Endothelial cell of umbilical vein (primary cell): ENCODE data around the gene HP1BP3. TPM values are rescaled to one million over a fixed set of nuclear protein-coding genes. Genes with fewer than 3 reads are reported as not detected.

Experiments
- BruUV-seq: library from RNA; stranded (reverse); fragments of 400-500 nt; replicated peaks from 2 replicates; lab custom pipeline; 2021; lab: Mats Ljungman, UMichigan
- CTCF ChIA-PET: fragments of 300-600, 350-600 bp; sonication (Branson Sonifier 250); formaldehyde crosslinking; loops from one replicate; lab custom pipeline; 2021; ENCODE audit warnings: antibody characterized with exemption, inconsistent platforms; lab: Charles Lee
- POLR2A ChIA-PET: fragments of 300-600, 350-600 bp; sonication (Branson Sonifier 250); formaldehyde crosslinking; loops from one replicate; lab custom pipeline; 2021; ENCODE audit warnings: antibody characterized with exemption, inconsistent platforms; lab: Charles Lee
- DNase-seq: peaks from one replicate; pipeline ENCODE4 v3.0.0-alpha.2; 2011; ENCODE audit warnings: low read depth, low spot score
- FAIRE-seq: peaks from 2 replicates; lab custom pipeline; 2011; peaks lifted over from hg19 to GRCh38; lab: Jason Lieb, UNC
- H2AFZ ChIP-seq: 2 replicates; pipeline ENCODE4 v1.6.0; 2012; ENCODE audit warnings: low read depth, low read length, control low read depth, inconsistent platforms
- H3K27ac ChIP-seq: 2 replicates; pipeline ENCODE4 v1.5.1; 2011; ENCODE audit warnings: low read depth, mild to moderate bottlenecking, control low read depth, low read length, moderate library complexity; ENCODE audit not compliant: insufficient read depth
- H3K27me3 ChIP-seq, 2 experiments: 2 replicates each; pipeline versions ENCODE4 v1.6.0 to v1.6.1; 2011; ENCODE audit warnings: low read length in 2 of 2, mixed read lengths in 1 of 2; ENCODE audit not compliant: control insufficient read depth in 2 of 2, insufficient read depth in 2 of 2
- H3K36me3 ChIP-seq, 2 experiments: 2 replicates in 1 of 2; 3 replicates in 1 of 2; pipeline ENCODE4 v1.5.1; 2011; ENCODE audit warnings: low read length in 2 of 2, mild to moderate bottlenecking in 1 of 2, moderate library complexity in 1 of 2; ENCODE audit not compliant: control insufficient read depth in 2 of 2, insufficient read depth in 2 of 2; ENCODE audit errors: extremely low read depth in 1 of 2
- H3K4me1 ChIP-seq: 3 replicates; pipeline ENCODE4 v1.5.1; 2011; ENCODE audit warnings: mild to moderate bottlenecking, low read length; ENCODE audit not compliant: control insufficient read depth, insufficient read depth; ENCODE audit errors: extremely low read depth
- H3K4me2 ChIP-seq: 2 replicates; pipeline ENCODE4 v1.6.1; 2011; ENCODE audit warnings: low read length, control low read depth, mixed read lengths; ENCODE audit not compliant: insufficient read depth
- H3K4me3 ChIP-seq, 3 experiments: fragments of 200-600 bp in 1 of 3; sonication (generic), shearing (Covaris generic) in 1 of 3; replicated peaks in 1 of 3; 2 replicates each; pipeline ENCODE4 v1.5.1; 2011 to 2016; ENCODE audit warnings: control low read depth in 3 of 3, low read length in 3 of 3, mild to moderate bottlenecking in 2 of 3, inconsistent platforms in 1 of 3, low read depth in 1 of 3, moderate library complexity in 1 of 3; ENCODE audit not compliant: insufficient read depth in 1 of 3
- H3K79me2 ChIP-seq: 2 replicates; pipeline ENCODE4 v1.6.0; 2012; ENCODE audit warnings: low read length, inconsistent platforms; ENCODE audit not compliant: control insufficient read depth, insufficient read depth
- H3K9ac ChIP-seq: replicated peaks from 2 replicates; pipeline ENCODE3; 2011; ENCODE audit warnings: low read length, control low read depth; ENCODE audit not compliant: insufficient read depth; ENCODE audit errors: extremely low read depth
- H3K9me1 ChIP-seq: replicated peaks from 3 replicates; pipeline ENCODE4 v1.6.0; 2011; ENCODE audit warnings: mild to moderate bottlenecking, low read length; ENCODE audit not compliant: control insufficient read depth, insufficient read depth; ENCODE audit errors: extremely low read depth
- H3K9me3 ChIP-seq: replicated peaks from 2 replicates; pipeline ENCODE4 v1.5.1; 2012; ENCODE audit warnings: low read length, inconsistent platforms; ENCODE audit not compliant: control insufficient read depth, insufficient read depth
- H4K20me1 ChIP-seq: replicated peaks from 2 replicates; pipeline ENCODE3; 2011; ENCODE audit warnings: mild to moderate bottlenecking, low read length; ENCODE audit not compliant: control insufficient read depth, insufficient read depth; ENCODE audit errors: extremely low read depth
- EZH2 ChIP-seq: IDR thresholded peaks from 2 replicates; pipeline ENCODE4 v1.6.1; 2012; ENCODE audit warnings: borderline replicate concordance, low read depth, mild to moderate bottlenecking, moderate library complexity, low read length, inconsistent platforms; ENCODE audit not compliant: severe bottlenecking
- FOS ChIP-seq: IDR thresholded peaks from 2 replicates; pipeline ENCODE4 v1.6.1; 2011; ENCODE audit warnings: mild to moderate bottlenecking, low read length, moderate library complexity, borderline replicate concordance; ENCODE audit not compliant: insufficient read depth
- GATA2 ChIP-seq: IDR thresholded peaks from 2 replicates; pipeline ENCODE4 v1.7.0; 2011; ENCODE audit warnings: low read depth, mild to moderate bottlenecking, moderate library complexity, mixed read lengths, low read length; ENCODE audit not compliant: insufficient read length, insufficient read depth
- JUN ChIP-seq: IDR thresholded peaks from 2 replicates; pipeline ENCODE4 v1.6.1; 2011; ENCODE audit warnings: borderline replicate concordance, low read depth; ENCODE audit not compliant: insufficient read length, insufficient read depth
- MYC ChIP-seq: IDR thresholded peaks from one replicate; pipeline ENCODE4 v1.6.1; 2011; ENCODE audit warnings: mild to moderate bottlenecking, low read depth, low read length
- POLR2A ChIP-seq: IDR thresholded peaks from 2 replicates; pipeline ENCODE4 v1.6.1; 2012; ENCODE audit warnings: low read depth, mild to moderate bottlenecking, control low read depth, low read length
- POLR2AphosphoS5 ChIP-seq: IDR thresholded peaks from 2 replicates; pipeline ENCODE4 v1.6.1; 2012; ENCODE audit warnings: low read depth, mild to moderate bottlenecking, control low read depth, low read length, moderate library complexity; ENCODE audit not compliant: insufficient read depth
- dilution Hi-C: fragments of 300-500 bp; cut with MboI; formaldehyde crosslinking; loops from one replicate; pipeline ENCODE4 v1.15.0; 2019; ENCODE audit warnings: low sequenced_read_pairs; ENCODE audit not compliant: extremely low pct_ligation_motif_present
- intact Hi-C: fragments of 100-400 bp; cut with micrococcal nuclease; formaldehyde crosslinking; loops from one replicate; pipeline ENCODE4 v1.10.0; 2022
- polyA plus RNA-seq, 4 experiments: library from polyadenylated mRNA; depleted of rRNA in 3 of 4; stranded (reverse) in 3 of 4; unstranded in 1 of 4; fragments of >200 nt; gene quantifications; 2 replicates each; pipeline versions ENCODE4 v1.2.1 to v1.2.3, GENCODE V29; 2011 to 2012; ENCODE audit warnings: missing spikeins in 1 of 4
- total RNA-seq: library from RNA; stranded (reverse); gene quantifications from 2 replicates; pipeline ENCODE4 v1.2.3, GENCODE V29; 2021
- TF ChIP-seq, protein P1 (sequence below): IDR thresholded peaks from 2 replicates; pipeline ENCODE4 v1.6.1; 2011; ENCODE audit not compliant: insufficient read depth, insufficient read length
- TF ChIP-seq, protein P2 (sequence below), 2 donors: IDR thresholded peaks; 1 replicate in 1 of 2; 2 replicates in 1 of 2; pipeline ENCODE4 v1.5.1; 2011; ENCODE audit warnings: low read length in 2 of 2, mild to moderate bottlenecking in 2 of 2, moderate library complexity in 2 of 2, control low read depth in 1 of 2, inconsistent platforms in 1 of 2, low read depth in 1 of 2; ENCODE audit not compliant: insufficient read depth in 1 of 2; ENCODE audit errors: extremely low read depth in 1 of 2

HP1BP3 gene
- total and polyA plus RNA-seq, 2 donors (not counting 3 experiments of a cell fraction or from before 2014, with no cell fraction given), result 87.2 to 231 TPM

DNA sequence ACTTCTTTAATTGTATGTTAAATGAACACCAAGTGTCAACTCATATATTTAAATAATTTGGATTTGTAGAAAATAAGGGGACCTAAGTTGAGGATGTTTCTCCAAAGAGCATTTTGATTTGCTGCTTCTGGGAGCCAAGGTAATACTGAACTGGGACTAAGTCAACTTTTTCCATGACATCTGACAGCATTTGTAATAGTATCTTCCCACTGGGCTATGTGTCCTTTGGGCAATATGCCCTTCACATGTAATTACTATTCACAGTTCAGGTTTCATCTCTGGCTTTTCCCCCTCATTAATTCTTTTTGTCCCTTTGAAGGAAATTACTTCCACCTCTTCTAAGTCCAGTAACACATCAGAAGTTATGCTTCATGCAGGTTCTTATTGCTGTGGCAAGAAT is 36.7 kb upstream of the HP1BP3 start:
- H3K4me3 ChIP-seq, result no peak overlapping the region
- no peak for TF ChIP-seq JUN
- no peak for TF ChIP-seq MYC
- TF ChIP-seq FOS, result no peak
- TF ChIP-seq GATA2, result no peak
- no peak for TF ChIP-seq EZH2
- TF ChIP-seq, protein P1, sequence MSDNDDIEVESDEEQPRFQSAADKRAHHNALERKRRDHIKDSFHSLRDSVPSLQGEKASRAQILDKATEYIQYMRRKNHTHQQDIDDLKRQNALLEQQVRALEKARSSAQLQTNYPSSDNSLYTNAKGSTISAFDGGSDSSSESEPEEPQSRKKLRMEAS, result no peak
- TF ChIP-seq, protein P2, sequence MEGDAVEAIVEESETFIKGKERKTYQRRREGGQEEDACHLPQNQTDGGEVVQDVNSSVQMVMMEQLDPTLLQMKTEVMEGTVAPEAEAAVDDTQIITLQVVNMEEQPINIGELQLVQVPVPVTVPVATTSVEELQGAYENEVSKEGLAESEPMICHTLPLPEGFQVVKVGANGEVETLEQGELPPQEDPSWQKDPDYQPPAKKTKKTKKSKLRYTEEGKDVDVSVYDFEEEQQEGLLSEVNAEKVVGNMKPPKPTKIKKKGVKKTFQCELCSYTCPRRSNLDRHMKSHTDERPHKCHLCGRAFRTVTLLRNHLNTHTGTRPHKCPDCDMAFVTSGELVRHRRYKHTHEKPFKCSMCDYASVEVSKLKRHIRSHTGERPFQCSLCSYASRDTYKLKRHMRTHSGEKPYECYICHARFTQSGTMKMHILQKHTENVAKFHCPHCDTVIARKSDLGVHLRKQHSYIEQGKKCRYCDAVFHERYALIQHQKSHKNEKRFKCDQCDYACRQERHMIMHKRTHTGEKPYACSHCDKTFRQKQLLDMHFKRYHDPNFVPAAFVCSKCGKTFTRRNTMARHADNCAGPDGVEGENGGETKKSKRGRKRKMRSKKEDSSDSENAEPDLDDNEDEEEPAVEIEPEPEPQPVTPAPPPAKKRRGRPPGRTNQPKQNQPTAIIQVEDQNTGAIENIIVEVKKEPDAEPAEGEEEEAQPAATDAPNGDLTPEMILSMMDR (IDR thresholded peaks at IDR 0.05; ENCODE audit: extremely low read depth in 1 of 2, insufficient read depth in 1 of 2, low read depth in 1 of 2, low read length in 2 of 2), result no peak
- TF ChIP-seq POLR2A, result no peak
- no peak for TF ChIP-seq POLR2AphosphoS5
- H3K4me1 ChIP-seq, result no peaks in the 10 kb centered on the region
- FAIRE-seq, result no peak
- dilution Hi-C loops, result no loop called here
- CTCF ChIA-PET, result interaction anchor here (0.7 kb wide), 1 partner anchor 371 kb away, joined by 3 read pairs; no protein-coding TSS in a partner anchor
- H2AFZ ChIP-seq, result no peak overlapping the region
- no peaks in the 10 kb centered on the region for H3K9me3 ChIP-seq
- no peak for DNase-seq
- no peaks in the 10 kb centered on the region for H3K79me2 ChIP-seq
- no TSS peak for BruUV-seq
- no peaks in the 10 kb centered on the region for H3K9me1 ChIP-seq
- no peaks in the 10 kb centered on the region for H4K20me1 ChIP-seq
- POLR2A ChIA-PET, result no interaction called here
- H3K4me2 ChIP-seq, result no peak overlapping the region
- H3K9ac ChIP-seq, result no peak overlapping the region
- H3K27ac ChIP-seq, result no peak overlapping the region
- intact Hi-C loops, result no loop called here
- no peaks in the 10 kb centered on the region for H3K27me3 ChIP-seq
- H3K36me3 ChIP-seq, result peaks cover 0 to 7% of the 10 kb centered on the region in 2 experiments
